ENCODE data around the gene HYAL3.

The HYAL3 gene

DNA sequence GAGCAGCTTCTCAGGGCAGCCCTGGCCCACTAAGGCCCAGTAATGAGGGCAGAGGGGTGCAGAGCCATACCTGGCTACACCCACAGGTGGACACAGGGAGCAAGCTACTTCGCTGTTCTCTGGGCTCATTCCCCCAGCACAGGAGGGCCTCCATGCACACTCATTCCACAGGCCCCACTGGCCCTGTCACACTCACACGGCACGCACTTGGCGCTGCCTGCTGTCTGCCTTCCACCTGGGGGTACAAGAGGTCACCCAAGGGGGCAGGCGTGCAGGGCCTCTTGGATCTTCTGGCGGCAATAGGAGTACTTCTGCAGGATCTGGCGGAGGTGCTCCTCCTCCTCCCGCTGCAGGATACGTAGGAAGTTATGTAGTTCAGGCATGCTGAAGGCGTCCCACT lies 31.1 kb upstream of the HYAL3 start:
- no peak for DNase-seq (ENCODE audit: low read depth in 2 of 2)

- peak; percentile 87 to 91 for DNase-seq (ENCODE audit: low read depth in 2 of 2)
These were observed 28.9 kb upstream of the HYAL3 start, which contains the start of gene TUSC2 for GRCh38 chr3:50327943-50328691. TUSC2 (minus strand) TSS chr3:50328223; CDS start chr3:50328099, 124 bp downstream.

DNA sequence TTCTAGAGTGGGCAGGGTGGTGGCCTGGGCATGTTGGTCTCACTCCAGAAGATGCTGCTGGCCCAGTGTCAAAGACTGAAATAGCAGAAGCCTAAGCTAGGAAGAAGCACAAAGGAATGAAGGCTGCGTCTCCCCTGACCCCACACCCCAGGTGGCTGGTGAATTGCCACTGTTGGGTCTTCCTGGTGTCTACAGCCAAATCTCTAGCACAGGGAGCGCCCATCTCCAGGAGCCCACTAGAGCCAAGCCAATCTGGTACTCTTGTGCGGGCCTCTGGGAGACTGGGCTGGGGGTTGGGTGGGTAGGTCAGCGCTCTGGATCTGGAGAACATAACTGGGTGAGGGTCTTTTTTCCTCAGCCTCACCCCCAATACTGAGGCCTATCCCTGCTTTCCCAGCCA lies 27.9 kb upstream of the HYAL3 start:
- no peak for DNase-seq (ENCODE audit: low read depth in 2 of 2)

GRCh38 chr3:50326182-50326541 lies 27.0 kb upstream of the HYAL3 start:
- DNase-seq (ENCODE audit: low read depth in 2 of 2): no peak

DNA sequence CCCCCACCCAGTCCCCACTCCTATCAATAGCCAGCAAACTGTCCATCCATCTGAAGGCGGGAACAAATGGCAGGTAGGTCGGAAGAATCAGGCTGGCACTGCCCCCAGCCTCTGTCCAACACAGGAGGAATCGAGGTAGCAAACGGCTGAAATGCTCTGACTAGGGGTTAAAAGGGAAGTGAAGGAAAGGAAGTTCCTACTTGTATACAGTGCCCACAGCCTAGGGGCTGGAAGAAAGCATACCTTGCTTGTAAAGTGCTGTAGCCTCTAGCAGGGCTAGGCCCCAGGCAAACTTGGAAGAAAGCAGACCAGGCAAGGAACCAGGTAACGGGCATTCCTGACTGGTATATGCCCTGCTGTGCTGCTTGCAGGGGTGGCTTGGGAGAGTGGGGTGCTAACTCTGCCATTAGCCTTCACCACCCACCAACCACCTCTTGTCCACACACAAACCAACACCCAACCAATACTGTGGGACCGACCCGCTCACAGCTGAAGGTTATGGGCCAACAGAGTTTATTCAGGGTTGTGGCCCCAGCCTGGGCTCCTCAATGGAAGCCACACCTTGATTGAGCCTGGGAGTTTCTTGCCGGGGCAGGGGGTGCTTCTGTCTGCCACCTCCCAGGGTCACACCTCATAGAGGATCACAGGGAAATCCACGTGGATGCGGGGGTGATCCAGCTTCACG lies 26.4 kb upstream of the HYAL3 start:
- no peak for DNase-seq (ENCODE audit: low read depth in 2 of 2)

- no peak for DNase-seq (ENCODE audit: low read depth in 2 of 2)
These were observed 25.9 kb upstream of the HYAL3 start for GRCh38 chr3:50325113-50325480.

DNA sequence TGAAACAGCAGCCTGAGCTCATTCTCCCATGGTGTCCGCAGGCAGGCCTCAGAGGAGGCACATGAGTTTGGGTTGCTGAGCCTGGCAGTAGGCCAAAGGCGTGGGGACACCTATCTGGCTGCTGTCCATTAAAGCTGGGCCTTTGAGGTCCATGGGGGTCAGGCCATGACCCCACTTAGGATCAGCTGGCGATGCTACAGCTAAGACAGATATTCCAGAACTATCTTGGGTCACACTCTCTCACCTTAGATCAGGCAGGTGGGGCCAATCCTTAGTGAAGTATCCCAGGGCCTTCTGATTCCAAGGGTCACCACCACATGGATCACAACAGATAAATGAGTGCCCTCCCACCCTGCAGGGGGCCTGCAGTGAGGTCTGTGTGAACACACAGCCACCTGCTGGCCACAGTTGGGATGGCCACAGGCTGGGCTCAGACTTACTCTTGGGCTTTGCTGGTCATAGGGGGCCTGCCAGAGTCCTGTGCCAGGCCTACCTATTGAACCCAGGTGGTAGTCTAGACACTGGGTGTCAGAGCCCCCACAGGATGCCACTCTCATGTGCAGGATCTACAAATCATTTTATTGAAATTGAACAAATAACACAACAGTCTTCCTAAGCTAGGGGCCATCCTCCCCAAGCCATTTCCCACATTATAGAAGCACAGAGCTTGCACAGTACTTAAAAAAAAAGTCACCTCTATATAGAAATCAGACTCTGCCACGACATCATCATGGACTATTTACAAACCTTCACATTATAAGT lies 25.3 kb upstream of the HYAL3 start:
- DNase-seq (ENCODE audit: low read depth in 2 of 2): peak in 1 of 2 donors; percentile 30

DNA sequence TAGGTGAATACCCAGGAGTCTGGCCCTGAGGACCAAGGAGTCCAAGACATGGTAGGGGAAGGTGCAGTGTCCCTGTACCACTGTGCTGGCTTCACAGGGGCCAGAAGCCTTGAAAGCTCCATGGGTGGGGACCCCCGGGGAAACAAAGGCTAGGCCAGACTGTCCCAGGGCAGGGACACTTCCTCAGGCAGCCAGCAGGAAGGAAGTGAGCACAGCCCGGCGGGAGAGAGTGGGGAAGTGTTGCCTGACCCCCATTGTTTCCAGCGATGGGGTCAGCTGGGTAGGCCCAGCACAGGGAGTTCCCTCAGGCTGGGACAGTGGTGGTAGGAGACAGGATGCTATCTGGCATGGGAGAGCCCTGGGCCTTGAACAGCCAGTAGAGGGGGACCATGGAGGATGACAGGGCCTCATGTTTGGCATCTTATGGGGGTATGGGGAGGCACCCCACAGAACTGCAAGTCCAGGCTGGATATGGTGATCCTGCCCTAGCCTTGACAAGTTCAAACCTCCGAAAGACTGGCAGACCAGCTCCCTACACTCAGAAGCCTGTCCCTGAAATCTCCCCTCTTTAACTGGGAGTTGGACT lies 24.5 kb upstream of the HYAL3 start:
- no peak for DNase-seq (ENCODE audit: low read depth in 2 of 2)

GRCh38 chr3:50323092-50323600 lies 23.9 kb upstream of the HYAL3 start:
- DNase-seq (ENCODE audit: low read depth in 2 of 2): no peak

DNA sequence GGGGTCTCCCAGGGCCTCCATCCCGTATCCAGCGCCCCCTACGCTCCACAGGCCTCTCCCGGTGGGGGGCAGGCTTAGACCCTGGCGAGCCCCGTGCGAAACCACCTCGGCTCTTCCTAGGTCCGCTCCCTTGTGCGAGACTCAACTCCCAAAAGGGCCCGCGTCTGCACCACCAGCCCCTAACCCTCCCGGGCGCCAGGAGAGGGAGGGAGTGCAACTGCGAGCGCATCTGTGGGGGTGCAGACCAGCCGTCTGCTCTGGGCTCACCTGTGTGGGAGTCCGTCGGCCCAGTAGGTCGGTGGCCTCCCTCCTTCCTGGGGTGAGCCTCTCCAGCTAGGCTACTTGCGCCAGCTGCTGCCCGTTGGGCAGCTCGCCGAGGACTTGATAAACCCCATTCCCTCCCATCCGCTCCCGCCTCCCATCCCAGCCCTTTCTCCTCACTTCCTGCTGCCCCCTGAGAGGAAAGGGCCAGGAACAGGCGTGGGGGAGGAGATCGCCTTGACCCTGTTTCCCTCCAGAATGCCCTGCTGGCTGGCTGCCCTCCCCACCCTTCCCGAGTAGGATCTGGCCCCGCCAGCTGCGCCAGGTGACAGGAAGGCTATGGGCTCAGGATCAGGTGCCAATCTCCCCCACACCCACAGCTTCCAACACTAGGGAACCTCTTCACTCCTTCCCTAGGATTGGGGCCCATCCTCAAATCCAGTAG lies 23.3 kb upstream of the HYAL3 start, which contains the start of gene HYAL2:
TSS of gene HYAL2 (minus strand) at position 360 of the 706 bp plus-strand sequence. CDS start 2,256 bp downstream, outside the sequence.
- DNase-seq (ENCODE audit: low read depth in 2 of 2): no peak

DNA sequence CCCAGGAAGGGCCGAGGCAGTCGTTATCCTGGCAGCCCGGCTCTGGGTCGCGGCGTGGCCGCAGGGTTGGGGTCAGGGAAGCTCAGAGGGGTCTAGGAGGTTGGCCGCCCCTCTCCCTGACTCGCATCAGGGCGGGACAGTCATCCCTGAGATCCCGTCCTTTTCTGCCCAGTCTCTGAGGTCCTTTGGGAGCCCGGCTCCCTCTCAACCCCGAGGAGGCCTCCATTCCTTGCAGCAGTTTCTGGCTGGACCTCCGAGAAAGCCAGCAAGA lies 22.8 kb upstream of the HYAL3 start:
- DNase-seq (ENCODE audit: low read depth in 2 of 2): no peak

DNA sequence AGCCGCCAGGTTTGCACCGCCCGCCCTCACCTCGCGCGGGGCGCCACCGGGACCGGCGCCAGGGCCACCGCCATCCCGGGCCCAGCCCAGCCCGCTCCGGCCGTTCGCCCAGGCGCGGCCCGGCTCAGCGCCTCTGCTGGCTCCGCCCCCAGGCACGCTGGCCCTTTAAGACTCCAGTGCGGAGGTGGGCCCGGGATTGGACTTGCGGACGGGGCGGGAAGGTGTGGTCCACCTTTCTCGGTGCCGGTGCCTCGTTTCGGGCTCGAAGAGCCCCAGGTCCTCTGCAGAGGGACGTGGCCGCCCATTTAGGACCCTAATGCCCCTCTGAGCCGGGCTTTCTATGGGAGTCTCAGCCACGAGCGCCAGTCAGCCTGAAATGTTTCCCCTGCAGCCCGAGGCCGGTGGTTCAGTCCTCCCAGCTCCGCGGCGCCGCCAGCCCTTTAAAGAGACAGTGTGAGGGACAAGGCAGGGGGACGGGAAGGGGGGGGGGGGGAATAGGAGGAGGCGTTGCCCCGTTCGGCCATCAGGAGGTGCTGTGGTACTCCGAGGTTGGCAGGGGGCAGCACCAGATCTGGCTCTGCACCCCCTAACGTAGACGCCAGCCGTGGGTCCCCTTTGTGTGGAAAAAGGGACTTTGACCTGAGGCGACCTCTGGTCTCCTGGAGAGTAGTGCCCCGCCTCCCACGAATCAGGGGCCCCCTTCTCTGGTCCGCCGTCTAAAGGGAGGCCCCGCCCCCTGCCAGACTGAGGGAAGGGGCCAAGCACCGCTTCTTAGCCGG lies 22.3 kb upstream of the HYAL3 start:
- peak; percentile 57 to 58 for DNase-seq (ENCODE audit: low read depth in 2 of 2)

DNA sequence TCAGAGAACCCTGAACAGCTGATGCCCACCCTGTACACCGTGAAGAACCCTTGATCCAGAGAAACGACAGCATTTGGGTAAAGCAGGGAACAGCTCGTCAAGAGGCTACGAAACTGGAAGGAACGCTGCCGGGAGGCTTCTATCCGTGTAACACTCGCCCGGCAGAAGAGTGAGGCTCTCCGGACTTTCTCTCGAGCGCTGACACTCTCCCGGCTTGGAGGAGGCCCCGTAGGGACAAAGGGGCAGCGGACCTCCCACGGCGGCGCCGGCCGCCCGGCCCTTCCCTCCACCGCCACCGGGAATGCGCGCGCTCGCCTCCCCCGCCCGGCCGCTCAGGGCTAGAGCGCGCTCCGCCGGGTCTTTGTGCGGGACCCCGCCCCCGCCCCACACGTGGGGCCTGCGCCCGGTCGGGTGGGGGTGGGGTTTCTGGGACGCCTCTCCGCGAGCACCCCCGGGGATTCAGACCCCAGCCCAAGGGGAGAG lies 21.7 kb upstream of the HYAL3 start:
- DNase-seq (ENCODE audit: low read depth in 2 of 2): peak in 1 of 2 donors; percentile 26

- DNase-seq (ENCODE audit: low read depth in 2 of 2): no peak
These were observed 20.9 kb upstream of the HYAL3 start for GRCh38 chr3:50319894-50320625.

- no peak for DNase-seq (ENCODE audit: low read depth in 2 of 2)
These were observed 20.1 kb upstream of the HYAL3 start for GRCh38 chr3:50319181-50319893.

DNA sequence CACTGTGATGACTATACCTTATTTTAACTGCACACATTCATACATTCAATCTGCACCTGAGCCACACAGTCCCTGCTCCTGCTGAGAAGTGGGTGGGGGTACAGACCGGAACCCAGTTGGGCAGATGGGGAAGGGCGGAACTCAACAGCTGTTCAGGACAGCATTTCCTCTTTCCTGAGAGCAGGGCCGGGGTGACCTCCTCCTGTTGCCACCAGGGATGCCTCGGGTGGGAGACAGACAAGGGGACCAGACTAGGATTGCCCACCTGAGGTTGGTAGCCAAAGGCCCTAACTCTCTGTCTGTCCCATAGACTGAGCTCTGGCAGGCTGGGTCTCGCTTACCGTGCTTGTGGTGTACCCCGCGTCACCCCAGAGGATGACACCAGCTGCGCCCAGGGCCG lies 19.4 kb upstream of the HYAL3 start:
- DNase-seq (ENCODE audit: low read depth in 2 of 2): no peak

- no peak for DNase-seq (ENCODE audit: low read depth in 2 of 2)
These were observed 19.0 kb upstream of the HYAL3 start for GRCh38 chr3:50318163-50318562.

DNA sequence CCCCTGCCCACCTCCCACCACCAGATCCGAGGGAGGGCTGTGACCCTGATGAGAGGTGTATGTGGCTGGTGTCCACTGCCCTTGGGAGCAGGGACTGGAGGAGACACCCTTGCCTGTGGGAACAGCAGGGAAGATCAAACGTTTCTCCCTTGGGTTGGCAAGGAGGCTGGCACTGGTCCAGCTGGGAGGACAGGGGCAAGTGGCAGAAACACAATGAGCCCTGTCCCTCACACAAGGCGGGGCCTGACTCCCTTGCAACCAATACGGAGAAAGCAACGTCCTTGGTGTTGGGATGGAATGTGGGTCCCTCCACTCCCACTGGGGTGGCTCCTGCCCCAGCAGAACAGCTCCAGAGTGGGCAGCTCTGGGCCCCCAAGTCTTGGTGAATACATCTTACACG lies 18.1 kb upstream of the HYAL3 start:
- no peak for DNase-seq (ENCODE audit: low read depth in 2 of 2)

GRCh38 chr3:50316657-50317242 lies 17.5 kb upstream of the HYAL3 start:
- DNase-seq (ENCODE audit: low read depth in 2 of 2): peak in 1 of 2 donors; percentile 60

All from stimulated activated CD8-positive, alpha-beta memory T cell treated with anti-CD3 and anti-CD28 coated beads, Interleukin-7, amount 100 ng/mL, for 1 hour (primary cell).